A549 treated with dexamethasone at 1 μM for 4 hours (cell line): ENCODE data around the gene EMID1. TPM values are rescaled to one million over a fixed set of nuclear protein-coding genes. Genes with fewer than 3 reads are reported as not detected.

ENCODE experiments used
- total RNA-seq: library from RNA; stranded (reverse); fragments of 200-300 nt; extraction: Qiagen RNA extraction; gene quantifications from 5 replicates; pipeline ENCODE4 v1.2.3, GENCODE V29; 2022

Gene EMID1
- total RNA-seq = 0.19 to 0.54 TPM (median 0.23 TPM) in 5 replicates

GRCh38 chr22:29205594-29206371 lies at the start of gene EMID1:
Gene EMID1, plus strand, starts transcription at chr22:29205896. Its CDS starts 143 bp downstream, at chr22:29206039.

DNA sequence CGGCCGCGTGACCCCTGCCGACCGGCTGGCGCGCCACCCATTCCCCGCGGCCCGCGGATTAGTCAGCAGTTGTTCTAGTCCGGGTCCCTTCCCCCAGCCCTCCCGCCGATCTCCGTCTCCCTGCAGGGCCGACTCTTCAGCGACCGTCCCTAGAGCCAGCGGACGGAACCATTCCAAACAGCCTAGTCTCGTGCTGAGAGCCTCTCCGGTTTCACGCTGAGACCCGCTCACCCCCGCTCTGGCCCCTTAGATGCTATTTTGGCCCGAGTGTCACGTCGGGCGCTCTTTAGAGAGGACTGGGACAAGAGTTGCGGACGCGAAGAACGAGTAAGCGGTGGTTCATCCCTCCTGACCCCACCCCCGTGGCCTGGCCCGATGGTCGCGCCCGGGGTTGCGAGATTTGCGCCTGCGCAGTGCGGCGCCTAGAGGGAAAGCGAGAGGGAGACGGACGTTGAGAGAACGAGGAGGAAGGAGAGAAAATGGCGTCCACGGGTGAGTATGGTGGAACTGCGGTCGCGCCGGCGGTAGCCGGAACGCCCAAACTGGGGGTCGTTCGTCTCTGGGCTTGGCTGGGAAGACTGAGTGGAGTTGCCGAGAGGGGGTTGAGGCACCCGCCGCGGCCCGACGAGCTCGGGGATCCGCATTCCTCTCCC lies 62.3 kb downstream of the EMID1 start, which contains the start of the genes EWSR1 and RHBDD3:
Gene EWSR1, plus strand, starts transcription at position 411 of the 653 bp plus-strand sequence. Its CDS starts 69 bp downstream, at position 480.
Gene RHBDD3, minus strand, starts transcription at position 124 of the 653 bp plus-strand sequence. CDS start 2,355 bp downstream, outside the sequence.

DNA sequence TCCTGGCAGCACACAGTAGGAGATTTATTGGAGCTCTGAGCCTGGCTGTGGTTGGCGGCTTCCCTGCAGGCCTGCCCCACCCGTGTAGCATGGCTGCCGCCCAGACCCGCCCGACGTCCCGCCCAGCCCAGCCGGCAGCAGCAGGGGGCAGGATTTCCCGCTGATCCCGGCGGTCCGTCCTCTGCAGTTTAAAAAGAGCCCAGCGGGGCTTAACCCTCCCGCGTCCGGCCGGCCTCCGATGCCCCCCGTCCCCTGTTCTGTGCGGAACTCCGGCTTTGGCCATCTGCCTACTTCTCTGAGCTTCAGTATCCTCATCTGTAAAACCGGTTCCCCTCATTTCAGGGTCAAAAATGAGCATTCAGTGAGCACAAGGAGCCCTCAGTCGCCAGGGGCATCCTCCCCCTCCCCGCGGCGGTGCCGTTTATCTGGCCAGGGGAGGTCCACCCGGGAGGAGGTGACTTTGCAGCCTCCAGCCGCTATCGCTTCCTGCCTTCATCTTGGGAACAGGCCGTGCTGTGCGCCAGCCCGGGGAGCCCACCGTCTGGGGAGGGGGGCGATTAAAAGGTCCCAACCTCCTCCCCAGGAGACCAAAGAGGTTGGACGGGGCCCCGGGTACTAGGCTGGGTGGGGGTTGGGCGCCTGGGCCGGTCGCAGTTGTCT lies 100.6 kb downstream of the EMID1 start, which contains the start of gene GAS2L1:
Gene GAS2L1, plus strand, starts transcription at position 476 of the 660 bp plus-strand sequence. CDS start 1,456 bp downstream, outside the sequence.

Other genes with a start within 250 kb of the EMID1 start
- not detected in 5 replicates for gene C22orf31, start 144.1 kb upstream of the EMID1 start, total RNA-seq
- gene KREMEN1, start 132.9 kb upstream of the EMID1 start, total RNA-seq = 3.4 to 5.7 TPM (median 4.6 TPM) in 5 replicates
- gene RHBDD3, start 62.1 kb downstream of the EMID1 start, total RNA-seq = 18.1 to 25.8 TPM (median 24.4 TPM) in 5 replicates
- gene EWSR1, start 62.4 kb downstream of the EMID1 start, total RNA-seq = 218 to 236 TPM (median 226 TPM) in 5 replicates
- gene GAS2L1, start 100.8 kb downstream of the EMID1 start, total RNA-seq = 23.8 to 41.8 TPM (median 37.9 TPM) in 5 replicates
- gene RASL10A, start 109.8 kb downstream of the EMID1 start, total RNA-seq = 0.11 to 0.25 TPM (median 0.19 TPM) in 5 replicates
- gene AP1B1, start 182.7 kb downstream of the EMID1 start, total RNA-seq = 20.9 to 30.4 TPM (median 30.0 TPM) in 5 replicates
- not detected in 5 replicates for gene RFPL1, start 232.7 kb downstream of the EMID1 start, total RNA-seq